Pons (tissue), 1 donor: ENCODE results near the gene SLC13A4.
"Not testable (repeated sequence)": the region's sequence is repeated elsewhere in the genome, so short reads cannot be mapped to it uniquely, and the experiment has no call there.

Experiments used
- DNase-seq: peaks from one replicate; pipeline ENCODE4 v3.0.0-alpha.2; 2016; ENCODE audit warnings: low spot score

SLC13A4 gene

DNA sequence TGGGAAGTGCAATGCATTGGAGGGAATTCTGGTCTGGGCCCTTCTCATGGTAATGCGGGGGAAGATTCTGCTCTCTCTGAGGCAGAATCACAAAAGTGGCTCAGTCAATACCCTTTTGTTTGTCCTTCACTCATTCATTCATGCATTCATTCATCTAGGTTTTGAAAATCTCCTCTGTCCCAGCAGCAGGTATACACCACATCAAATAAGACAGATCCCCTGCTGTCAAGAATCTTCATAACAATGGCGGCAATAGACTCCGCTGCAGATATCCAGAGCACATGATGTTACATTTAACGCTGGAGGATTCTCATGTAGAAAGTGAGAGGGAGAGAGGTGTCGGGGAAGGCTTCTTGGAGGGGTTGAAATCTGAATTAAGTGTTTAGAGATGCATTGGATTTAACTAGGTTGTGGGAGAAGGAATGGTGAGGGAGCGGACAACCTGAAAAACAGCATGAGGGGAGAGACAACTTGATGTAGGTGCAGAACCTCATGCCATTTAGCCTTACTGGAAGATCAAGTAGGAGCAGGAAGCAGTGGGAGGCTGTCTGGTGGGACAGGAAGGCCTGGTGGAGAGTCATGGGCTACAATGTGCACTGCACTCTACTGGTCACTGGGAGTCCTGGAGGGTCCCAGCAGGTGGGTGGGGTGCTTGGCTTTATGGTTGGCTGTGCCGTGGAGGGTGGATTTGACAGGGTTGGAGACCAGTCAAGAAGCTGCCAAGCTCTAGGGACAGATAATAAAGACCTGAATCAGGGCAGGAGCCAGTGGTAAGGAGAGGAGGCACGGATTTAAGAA is 25.8 kb upstream of the SLC13A4 start:
- DNase-seq, result no peak

DNA sequence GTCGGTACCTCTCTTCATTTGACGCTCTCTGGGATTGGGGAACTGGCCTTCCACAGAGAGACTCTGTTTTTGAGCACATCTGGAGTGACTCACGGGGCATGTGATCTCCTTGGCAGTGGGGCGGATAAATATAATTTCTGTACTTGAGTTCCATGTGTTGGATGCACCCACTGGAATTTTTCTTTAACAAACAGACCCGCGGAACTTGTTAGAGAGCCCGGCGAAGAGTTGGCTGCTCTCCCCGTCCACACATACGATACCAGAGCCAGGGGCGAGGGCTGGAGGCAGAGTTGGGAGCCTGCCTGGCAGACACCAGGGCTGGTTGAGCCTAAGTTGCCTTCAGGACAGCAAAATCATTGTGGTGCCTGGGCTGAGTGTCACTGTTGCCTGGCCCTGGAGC is 20.8 kb upstream of the SLC13A4 start, which contains the start of gene FAM180A:
TSS of gene FAM180A (minus strand) at position 44 of the 400 bp plus-strand sequence. CDS start 233 bp downstream, outside the sequence.
- no peak for DNase-seq

DNA sequence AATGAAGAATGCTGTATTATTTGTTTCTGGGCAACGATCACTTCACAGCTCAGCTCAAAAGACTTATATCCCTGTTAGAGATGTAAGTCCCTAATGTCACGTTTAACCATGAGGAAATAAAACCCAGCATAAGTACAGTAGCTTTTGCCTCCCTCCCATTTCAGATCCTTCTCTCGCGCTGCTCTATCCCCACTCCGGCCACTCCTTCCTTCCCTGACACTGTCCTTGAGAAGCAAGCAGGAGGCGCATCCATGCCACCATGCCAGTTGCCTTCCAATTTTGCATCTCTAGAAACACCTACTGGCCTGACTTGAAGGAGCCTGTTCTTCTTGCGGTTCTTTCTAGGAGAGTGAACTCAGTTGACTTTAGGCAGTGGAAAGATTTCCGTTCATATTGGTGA is 19.4 kb upstream of the SLC13A4 start:
- DNase-seq, result no peak

DNA sequence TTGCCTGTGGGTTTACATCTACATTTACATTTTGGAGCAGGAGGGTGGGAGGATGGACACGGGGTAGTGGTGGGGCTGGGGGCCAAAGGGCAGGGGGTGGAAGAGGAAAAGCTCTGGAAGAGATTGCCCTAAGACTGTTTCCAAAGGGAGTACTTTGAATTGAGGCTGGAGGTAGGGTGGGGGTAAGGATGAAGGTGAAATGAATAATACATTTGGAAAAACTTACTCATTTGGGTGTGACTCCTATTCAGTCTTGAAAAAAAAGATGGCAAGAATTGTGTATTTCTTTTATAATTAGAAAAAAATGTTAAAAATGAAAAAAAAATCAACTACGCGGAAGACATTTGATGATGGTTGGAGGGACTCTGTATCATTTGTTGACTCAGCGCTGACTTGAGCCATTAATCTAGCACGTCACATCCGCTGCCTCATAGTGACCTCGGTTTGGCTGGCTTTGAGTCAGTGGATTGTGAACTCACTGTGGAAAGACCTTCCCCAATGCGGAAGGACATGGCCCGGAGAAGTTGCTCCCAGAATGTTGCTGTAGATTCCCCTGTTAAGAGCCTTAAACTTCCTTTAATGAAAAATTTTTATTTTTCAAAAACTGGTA is 17.8 kb upstream of the SLC13A4 start:
- DNase-seq, result no peak

DNA sequence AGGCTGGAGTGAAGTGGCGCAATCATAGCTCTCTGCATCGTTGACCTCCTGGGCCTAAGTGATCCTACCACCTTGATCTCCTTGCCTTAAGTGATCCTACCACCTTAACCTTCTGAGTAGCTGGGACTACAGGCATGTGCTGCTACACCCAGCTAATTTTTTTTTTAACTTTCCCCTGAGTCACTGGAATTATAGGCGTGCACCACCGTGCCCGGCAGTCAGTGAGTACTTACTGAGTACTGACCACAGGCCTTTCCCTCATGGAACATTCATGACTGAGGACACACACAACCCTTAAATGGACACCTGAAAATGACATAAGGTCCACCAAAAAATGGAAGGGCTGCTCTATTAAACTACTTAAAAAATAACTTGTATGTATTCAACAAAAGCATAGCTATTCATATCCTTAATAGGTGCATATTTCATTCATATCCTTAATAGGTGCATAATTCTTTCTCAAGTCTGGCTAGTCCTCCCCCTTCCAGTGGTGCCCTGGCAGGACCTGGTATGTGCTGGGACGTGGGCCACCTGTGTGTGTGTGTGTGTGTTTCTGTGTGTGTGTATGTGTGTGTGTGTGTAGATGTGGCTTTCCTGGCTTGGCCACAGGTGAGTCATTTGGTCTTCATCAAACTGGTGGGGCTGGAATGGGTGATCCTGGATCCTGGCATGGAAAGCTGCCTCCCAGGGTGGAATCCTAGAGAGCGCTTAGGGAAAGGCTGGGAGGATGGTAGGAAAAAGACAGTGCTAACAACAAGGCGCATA is 17.1 kb upstream of the SLC13A4 start:
- DNase-seq, result no peak

DNA sequence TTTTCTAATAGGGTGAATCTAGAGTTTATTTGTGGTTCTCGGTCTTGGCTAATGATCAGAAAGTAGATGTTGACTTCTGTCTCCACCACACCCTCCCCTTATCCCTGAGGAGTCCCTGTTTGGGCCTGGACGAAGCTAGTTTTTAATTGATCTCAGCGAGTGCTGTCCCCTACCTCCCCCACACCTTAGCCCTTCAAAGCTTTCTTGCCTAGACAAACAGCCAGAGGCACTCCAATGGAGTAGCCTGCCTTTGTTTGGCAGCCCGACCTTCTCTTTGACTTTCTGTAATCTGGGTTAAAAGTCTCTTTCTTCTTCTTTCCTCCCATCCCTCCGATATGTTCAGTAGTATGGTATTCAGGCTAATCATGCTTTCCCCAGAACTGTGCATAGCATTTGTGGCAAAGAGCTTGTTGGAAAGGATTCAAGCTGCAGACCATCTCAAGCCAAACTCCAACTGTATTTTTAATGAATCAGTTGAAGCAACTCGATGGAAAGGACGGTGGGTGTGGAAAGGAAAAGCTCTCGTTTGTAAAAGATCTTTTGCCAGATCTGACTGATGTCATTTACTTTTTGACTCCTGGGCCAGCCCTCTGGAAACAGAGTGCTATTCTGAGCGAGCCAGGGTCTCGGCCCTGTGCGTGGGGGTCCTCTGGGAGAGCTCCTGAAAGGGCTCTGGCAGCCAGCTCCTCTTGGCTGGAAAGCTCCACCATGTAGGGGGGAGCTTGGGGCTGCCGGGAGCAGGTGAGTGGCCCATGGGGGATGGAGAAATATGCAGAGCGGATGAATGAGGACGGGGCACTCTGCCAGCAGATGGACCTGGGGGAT is 16.1 kb upstream of the SLC13A4 start:
- DNase-seq, result no peak

DNA sequence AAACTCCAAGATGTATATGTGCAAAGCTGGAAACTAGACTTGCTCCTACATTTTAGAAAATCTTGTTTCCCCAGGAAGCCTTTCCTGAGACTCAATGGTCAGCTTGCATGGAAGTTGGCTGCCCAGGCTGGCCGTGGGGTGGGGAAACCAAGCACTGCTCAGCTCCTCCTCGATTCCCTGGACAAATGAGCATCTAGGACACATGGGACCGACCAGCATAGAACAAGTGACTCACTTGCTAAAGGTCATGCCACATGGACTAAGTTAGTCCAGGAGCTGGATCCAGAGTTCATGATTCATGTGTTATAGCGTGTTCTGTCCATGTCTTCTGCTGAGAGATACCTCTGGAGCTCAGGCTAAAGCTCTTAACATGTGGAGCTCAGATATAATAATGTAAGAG is 14.4 kb upstream of the SLC13A4 start:
- no peak for DNase-seq

DNA sequence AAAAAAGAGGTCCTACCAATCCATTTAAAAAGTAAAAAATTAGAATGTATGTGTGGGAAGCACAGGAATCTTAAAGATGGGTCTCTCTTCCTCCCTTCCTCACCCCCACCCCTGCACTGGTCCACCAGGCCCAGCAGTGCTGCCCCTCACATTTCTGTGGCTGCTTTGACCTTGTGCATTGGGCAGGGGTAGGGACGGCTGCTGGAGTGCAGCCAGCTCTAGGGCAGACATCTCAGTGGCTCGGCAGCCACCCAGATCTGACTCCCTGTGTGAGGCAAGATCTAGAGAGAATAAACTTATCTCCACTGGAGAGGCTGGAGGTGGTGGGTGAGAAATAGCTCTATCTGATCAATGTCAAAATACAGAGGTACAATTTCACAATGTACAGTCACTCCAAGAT is 13.9 kb upstream of the SLC13A4 start:
- DNase-seq, result no peak

DNA sequence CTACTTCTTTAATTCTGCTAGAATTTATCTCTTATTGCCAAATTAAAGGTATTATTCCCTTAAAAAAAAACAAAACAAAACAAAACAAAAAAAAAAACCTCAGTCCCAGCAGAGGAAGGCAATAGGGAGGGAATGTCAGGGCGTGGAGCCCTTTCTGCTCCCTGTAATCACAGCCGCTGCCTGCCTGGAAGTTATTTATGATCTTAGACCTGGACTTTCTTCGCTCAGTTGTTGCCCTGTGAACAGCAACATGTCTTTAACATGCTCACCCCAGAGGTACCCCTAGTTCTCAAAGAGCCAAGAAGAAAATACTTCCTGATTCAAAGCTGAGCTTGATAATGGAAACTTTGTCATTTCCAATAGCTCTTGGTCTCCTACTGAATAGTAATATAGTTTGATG is 12.9 kb upstream of the SLC13A4 start:
- DNase-seq, result no peak

DNA sequence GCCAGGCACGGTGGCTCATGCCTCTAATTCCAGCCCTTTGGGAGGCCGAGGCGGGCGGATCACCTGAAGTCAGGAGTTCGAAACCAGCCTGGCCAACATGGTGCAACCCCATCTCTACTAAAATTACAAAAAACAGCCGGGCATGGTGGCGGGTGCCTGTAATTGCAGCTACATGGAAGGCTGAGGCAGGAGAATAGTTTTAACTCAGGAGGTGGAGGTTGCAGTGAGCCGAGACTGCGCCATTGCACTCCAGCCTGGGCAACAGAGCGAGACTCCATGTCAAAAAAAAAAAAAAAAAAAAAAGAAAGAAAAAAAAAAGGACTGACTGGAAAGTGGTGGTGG is 9.3 kb upstream of the SLC13A4 start:
- DNase-seq, result not testable (repeated sequence)

DNA sequence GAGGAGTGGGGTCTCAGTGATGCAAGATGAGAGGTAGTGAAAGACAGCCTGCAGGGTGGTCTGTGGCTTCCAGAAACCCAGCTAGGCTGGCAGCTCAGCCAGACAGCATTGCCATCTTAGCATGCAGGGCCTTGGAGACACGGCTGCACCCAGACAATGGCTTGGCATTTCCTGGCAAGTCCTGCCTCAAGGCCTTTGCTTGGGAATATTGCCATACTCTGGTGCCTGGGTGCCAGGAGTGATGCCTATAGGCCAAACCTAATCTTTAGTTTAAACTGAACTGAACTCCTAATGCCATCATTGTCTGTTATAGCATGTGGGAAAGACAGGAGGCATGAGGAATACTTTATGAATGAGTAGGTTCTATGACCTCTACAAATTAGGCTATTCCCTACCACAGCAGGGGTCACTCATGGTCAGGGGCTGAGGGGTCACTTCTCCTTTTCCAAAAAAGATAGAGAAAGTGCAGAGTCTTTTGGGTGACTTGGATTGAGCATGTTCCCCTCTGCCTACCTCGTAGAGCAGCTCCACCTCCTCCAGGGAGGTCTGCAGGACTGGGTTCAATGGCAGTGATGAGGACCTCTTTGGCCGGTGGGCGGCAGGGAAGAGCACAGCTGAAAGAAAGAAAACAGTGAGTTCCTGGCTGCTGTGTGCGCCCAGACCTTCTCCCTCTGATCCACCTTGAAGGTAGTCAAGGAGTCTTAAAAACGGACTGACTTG is 8.8 kb upstream of the SLC13A4 start:
- DNase-seq, result no peak

DNA sequence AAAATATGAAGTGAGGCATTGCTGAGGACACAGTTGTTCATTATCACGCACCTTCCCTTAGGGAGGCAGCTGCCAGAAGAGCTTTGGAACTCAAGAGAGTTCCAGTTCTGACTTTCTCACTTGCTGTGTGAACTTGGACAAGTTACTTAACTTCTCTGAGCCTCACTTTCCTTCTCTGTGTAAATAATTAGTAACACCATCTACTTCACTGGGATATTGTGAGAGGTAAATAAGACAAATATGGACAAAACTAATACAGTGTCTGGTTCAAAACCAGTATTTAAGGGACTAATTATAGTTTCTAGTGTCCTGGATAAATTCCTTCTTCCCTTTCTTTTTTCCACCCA is 6.3 kb upstream of the SLC13A4 start:
- DNase-seq, result no peak

DNA sequence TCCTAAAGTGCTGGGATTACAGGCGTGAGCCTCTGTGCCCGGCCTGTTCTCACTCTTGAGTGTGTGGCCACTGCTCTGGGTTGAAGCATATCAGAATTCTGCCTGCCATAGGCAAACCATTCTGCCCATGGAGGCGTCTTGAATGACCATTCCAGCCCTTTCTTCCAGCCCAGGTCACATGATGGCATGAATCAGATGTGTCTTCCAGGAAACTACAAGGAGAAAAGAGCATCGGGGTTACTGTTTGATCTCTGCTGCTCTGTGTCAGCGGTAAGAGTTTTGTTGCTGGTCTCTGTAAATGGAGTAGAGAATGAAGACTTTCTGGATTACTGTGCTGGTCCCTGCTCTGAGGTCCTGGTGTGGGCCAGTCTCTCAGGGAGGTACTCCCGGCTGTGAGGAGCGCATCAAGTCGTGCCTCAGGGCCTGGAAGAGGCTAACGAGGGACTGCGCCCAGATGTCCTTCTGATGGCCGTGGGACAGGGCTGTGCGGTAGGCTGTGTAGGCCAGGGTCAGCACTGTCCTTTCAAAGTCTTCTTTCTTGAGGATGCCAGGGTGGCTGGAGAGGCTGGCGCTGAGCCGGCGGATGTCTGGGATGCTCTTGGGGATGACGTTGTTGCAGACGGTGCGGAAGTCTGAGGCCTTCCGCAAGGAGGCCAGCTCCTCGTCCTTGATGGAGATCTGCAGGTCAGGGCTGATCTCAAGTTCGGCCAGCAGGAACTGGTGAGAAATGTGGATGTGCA is 5.8 kb upstream of the SLC13A4 start:
- no peak for DNase-seq

DNA sequence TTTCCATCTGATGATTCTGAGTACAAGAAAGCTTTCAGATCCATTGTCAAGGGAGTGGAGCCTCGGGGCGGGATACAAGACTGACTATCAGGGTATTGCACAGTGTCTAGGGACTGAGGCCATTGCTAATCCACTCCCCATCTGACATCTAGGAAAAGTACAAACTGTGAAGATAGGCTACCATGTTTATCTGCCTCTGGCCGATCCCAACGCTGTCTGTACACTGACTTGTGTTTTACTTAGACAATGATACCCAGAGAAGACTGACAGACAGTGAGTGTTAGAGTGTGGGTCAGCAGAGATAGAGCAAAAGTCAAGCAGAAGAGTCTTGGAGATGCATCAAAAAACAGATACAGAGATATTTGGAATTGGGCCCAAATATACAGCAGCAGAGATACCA is 3.1 kb upstream of the SLC13A4 start:
- DNase-seq, result no peak

DNA sequence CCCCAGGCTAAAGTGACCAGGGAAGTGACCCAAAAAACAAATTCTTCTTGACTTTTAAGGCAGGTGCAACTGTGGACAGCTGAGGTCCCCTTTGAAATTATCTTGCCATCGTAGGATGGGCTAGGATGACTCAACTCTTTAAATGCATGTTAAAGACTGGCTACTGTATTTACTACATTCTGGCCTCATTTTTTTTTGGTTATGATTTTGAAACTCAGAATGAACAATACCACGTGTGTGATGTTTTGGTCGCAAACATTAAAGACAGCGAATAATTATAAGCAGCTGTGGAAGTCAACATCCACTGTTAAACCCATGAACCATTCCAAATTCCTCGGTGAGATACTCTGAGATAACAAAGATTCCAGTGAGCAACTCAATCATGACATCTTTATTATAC is 1.2 kb upstream of the SLC13A4 start:
- no peak for DNase-seq

DNA sequence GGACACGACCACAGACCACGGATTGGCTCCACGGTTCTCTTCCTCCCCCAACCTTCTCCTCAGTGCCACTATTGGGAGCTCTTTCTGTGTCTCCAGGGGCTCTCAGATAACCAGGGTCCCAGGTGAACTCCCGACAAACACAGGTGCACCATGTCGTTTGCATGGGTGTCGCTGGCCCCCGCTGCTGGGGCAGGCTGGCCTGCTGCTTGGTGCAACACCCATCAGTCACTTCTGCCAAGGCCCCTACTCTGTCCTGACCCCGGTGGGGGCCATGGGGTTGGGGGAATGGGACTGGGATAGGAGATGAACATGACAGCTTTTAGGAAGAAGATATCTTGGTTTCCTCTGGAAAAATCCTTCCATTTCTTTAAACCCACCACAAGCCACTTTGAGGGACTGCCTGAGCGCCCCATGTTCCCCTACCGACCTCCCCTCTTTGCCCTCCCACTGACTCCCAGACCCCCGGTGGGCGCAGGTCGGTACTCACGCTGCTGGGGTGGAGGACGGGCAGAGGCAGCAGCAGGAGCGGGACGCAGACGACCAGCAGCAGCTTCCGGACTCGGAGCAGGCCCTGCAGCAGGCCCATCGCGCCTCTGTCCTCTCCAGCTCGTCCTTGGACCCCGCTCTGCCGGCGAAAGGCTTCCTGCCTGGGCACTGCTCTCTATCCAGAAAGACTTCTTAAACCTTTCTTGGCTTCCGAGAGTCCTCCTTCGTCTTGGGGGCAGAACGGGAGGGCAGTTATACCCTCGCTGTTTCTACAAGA is 894 bp downstream of the SLC13A4 start:
- DNase-seq, result no peak

DNA sequence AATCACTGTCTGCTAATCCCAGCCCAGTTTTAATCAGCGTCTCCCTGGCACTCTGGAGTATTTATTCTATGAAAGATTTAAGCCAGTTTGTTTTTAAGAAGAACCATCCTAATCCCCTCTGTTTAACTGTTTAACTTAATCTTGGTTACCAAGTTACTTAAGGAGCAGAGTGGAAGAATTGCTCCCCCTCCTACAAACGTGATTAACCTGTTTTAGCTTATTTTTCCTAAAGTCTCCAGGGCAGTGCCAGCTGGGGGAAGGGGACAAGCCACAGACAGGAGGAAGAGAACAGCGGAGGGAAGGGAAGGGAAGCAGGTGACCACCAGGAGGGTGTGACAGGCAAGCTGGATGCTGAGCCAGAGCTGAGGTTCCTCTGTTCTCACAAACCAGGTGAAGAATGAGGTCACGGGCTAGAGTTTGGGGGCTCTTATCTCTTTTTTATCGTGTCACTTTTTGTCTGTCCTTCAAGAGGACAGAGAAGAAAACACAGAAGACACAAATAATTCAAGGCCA is 1.7 kb downstream of the SLC13A4 start:
- no peak for DNase-seq

DNA sequence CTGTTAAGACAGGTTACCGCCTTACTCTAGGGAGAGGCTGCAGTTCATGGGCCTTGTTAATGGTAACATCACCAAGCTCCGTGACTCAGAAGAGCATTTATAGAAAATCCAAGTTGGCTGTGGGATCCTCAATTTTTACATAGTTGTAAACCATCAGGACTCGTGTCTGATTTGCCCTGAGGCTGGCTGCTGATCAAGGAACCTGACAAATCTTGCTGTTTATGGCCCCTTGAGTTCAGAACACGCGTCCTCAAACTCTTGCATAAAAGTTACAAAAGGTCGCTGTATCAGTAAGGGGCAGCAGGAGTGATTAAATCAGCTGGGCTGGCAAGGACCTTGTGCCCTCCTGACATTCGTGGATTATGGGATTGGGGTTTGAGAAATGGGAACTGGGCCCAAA is 4.6 kb downstream of the SLC13A4 start:
- no peak for DNase-seq

DNA sequence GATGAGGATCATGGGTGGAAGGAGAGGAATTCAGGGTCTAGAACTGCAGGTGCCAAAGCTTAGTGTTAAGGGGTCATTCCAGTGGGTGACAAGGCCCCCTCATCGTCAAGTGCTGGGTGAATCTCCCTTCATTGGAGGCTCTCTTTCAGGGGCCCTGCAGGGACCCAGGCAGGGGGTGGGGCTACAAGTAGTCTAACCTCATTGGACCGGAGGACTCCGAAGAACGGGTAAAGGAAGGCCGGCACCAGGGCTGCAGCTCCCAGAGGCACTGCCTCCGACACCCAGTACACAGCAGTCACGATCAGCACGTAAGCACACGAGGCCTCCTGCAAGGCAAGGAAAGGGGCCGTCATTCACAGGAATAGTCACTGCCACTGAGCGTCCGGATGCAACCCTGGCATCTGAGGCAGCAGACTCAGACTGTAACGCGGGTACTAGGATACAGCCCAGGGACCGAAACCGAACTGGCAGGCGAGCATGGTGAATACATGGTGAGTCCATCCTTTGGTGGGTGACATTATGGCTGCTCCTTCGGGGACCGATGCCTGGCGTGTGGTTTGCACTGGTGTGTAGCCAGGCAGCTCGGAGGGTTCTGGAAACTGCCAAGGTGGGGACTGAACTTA is 6.7 kb downstream of the SLC13A4 start:
- no peak for DNase-seq

DNA sequence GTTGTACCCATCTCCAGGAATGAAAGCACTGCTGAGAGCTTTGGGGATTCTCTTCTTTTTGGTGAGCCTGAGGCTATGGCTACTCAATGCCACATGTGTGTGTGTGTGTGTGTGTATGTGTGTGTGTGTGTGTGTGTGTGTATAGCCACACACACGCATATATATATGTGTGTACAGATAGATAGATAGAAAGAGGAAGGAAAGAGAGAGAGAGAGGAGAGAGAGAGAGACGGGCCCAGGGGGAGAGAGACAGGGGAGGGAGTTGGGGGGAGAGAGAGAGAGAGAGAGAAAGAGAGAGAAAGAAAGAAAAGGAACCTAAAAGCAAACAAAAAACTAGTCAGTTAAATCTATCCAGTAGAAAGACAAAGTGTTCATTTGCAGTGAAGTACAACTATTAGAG is 8.3 kb downstream of the SLC13A4 start:
- no peak for DNase-seq
